ENCODE measurements around the gene ADORA2B. TPM values are rescaled to one million over a fixed set of nuclear protein-coding genes. Genes with fewer than 3 reads are reported as not detected.

ADORA2B gene
- total RNA-seq, 1 donor: 19.3 TPM

- no peak for TF ChIP-seq CTCF (IDR thresholded peaks at IDR 0.05; ENCODE audit: insufficient read depth, low read length)
- no peak overlapping the region for H3K4me3 ChIP-seq (ENCODE audit: low read depth, low read length)
- DNase-seq (ENCODE audit: low read depth): no peak
Observed at GRCh38 chr17:15921640-15922039, 23.3 kb upstream of the ADORA2B start.

- no peak overlapping the region for H3K4me3 ChIP-seq (ENCODE audit: low read depth, low read length)
- DNase-seq (ENCODE audit: low read depth): no peak
- no peak for TF ChIP-seq CTCF (IDR thresholded peaks at IDR 0.05; ENCODE audit: insufficient read depth, low read length)
Observed at GRCh38 chr17:15922586-15922985, 22.3 kb upstream of the ADORA2B start.

GRCh38 chr17:15926039-15926740 lies 18.7 kb upstream of the ADORA2B start:
- no peak overlapping the region for H3K4me3 ChIP-seq (ENCODE audit: low read depth, low read length)
- peak; percentile 78 for DNase-seq (ENCODE audit: low read depth)
- no peak for TF ChIP-seq CTCF (IDR thresholded peaks at IDR 0.05; ENCODE audit: insufficient read depth, low read length)

- TF ChIP-seq CTCF (IDR thresholded peaks at IDR 0.05; ENCODE audit: insufficient read depth, low read length): no peak
- H3K4me3 ChIP-seq (ENCODE audit: low read depth, low read length): no peak overlapping the region
- DNase-seq (ENCODE audit: low read depth): peak; percentile 52
Observed at GRCh38 chr17:15928286-15928785, 16.6 kb upstream of the ADORA2B start.

GRCh38 chr17:15929941-15930340 lies 15.0 kb upstream of the ADORA2B start:
- TF ChIP-seq CTCF (IDR thresholded peaks at IDR 0.05; ENCODE audit: insufficient read depth, low read length): no peak
- DNase-seq (ENCODE audit: low read depth): no peak
- H3K4me3 ChIP-seq (ENCODE audit: low read depth, low read length): no peak overlapping the region

GRCh38 chr17:15930426-15930825 lies 14.5 kb upstream of the ADORA2B start:
- TF ChIP-seq CTCF (IDR thresholded peaks at IDR 0.05; ENCODE audit: insufficient read depth, low read length): no peak
- DNase-seq (ENCODE audit: low read depth): no peak
- no peak overlapping the region for H3K4me3 ChIP-seq (ENCODE audit: low read depth, low read length)

- DNase-seq (ENCODE audit: low read depth): no peak
- TF ChIP-seq CTCF (IDR thresholded peaks at IDR 0.05; ENCODE audit: insufficient read depth, low read length): no peak
- H3K4me3 ChIP-seq (ENCODE audit: low read depth, low read length): no peak overlapping the region
Observed at GRCh38 chr17:15931394-15931793, 13.5 kb upstream of the ADORA2B start.
